Measurements from ENCODE around the gene SMYD3. TPM values are rescaled to one million over a fixed set of nuclear protein-coding genes. Genes with fewer than 3 reads are reported as not detected.

Gene SMYD3
- total RNA-seq, 1 donor from 2014 or later = 22.3 TPM

GRCh38 chr1:246126580-246126979, 380.5 kb downstream of the SMYD3 start:
- H3K27ac ChIP-seq = no peak overlapping the region
- H3K4me1 ChIP-seq = no peaks in the 10 kb centered on the region
- intact Hi-C loops (cut with DNase I) = no loop called here
- no peaks in the 10 kb centered on the region for H3K27me3 ChIP-seq
- DNase-seq (ENCODE audit: extremely low spot score in 2 of 2) = no peak
- no peak overlapping the region for H3K4me3 ChIP-seq
- TF ChIP-seq POLR2AphosphoS5 (IDR thresholded peaks at IDR 0.05; ENCODE audit: insufficient read depth in 1 of 2, low read depth in 1 of 2) (no peak), CTCF (IDR thresholded peaks at IDR 0.05) (no peak), POLR2A (IDR thresholded peaks at IDR 0.05) (no peak)
- no peaks in the 10 kb centered on the region for H3K9me3 ChIP-seq
- H3K36me3 ChIP-seq = no peaks in the 10 kb centered on the region

GRCh38 chr1:246122071-246122470, 385.0 kb downstream of the SMYD3 start:
- no peaks in the 10 kb centered on the region for H3K36me3 ChIP-seq
- no peak overlapping the region for H3K4me3 ChIP-seq
- intact Hi-C loops (cut with DNase I) = no loop called here
- H3K9me3 ChIP-seq = no peaks in the 10 kb centered on the region
- H3K4me1 ChIP-seq = no peaks in the 10 kb centered on the region
- DNase-seq (ENCODE audit: extremely low spot score in 2 of 2) = no peak
- no peak overlapping the region for H3K27ac ChIP-seq
- TF ChIP-seq POLR2AphosphoS5 (IDR thresholded peaks at IDR 0.05; ENCODE audit: insufficient read depth in 1 of 2, low read depth in 1 of 2) (no peak), CTCF (IDR thresholded peaks at IDR 0.05) (no peak), POLR2A (IDR thresholded peaks at IDR 0.05) (no peak)
- no peaks in the 10 kb centered on the region for H3K27me3 ChIP-seq

- H3K36me3 ChIP-seq = no peaks in the 10 kb centered on the region
- H3K4me1 ChIP-seq = no peaks in the 10 kb centered on the region
- H3K27me3 ChIP-seq = no peaks in the 10 kb centered on the region
- no peak overlapping the region for H3K4me3 ChIP-seq
- H3K9me3 ChIP-seq = no peaks in the 10 kb centered on the region
- no peak for DNase-seq (ENCODE audit: extremely low spot score in 2 of 2)
- TF ChIP-seq POLR2AphosphoS5 (IDR thresholded peaks at IDR 0.05; ENCODE audit: insufficient read depth in 1 of 2, low read depth in 1 of 2) = no peak
- TF ChIP-seq CTCF (IDR thresholded peaks at IDR 0.05) = no peak
- no peak for TF ChIP-seq POLR2A (IDR thresholded peaks at IDR 0.05)
- intact Hi-C loops (cut with DNase I) = no loop called here
- H3K27ac ChIP-seq = no peak overlapping the region
Measured at GRCh38 chr1:246121533-246121932, 385.5 kb downstream of the SMYD3 start.

GRCh38 chr1:246117066-246117791, 389.9 kb downstream of the SMYD3 start:
- no peaks in the 10 kb centered on the region for H3K27me3 ChIP-seq
- H3K4me3 ChIP-seq = no peak overlapping the region
- no peak for DNase-seq (ENCODE audit: extremely low spot score in 2 of 2)
- no peaks in the 10 kb centered on the region for H3K36me3 ChIP-seq
- no peaks in the 10 kb centered on the region for H3K9me3 ChIP-seq
- TF ChIP-seq POLR2A (IDR thresholded peaks at IDR 0.05) = no peak
- H3K4me1 ChIP-seq = no peaks in the 10 kb centered on the region
- intact Hi-C loops (cut with DNase I) = no loop called here
- H3K27ac ChIP-seq = no peak overlapping the region

- Histone ChIP-seq H3K27me3 (no peaks in the 10 kb centered on the region), H3K27ac (no peak overlapping the region), H3K4me3 (no peak overlapping the region), H3K4me1 (no peaks in the 10 kb centered on the region), H3K36me3 (no peaks in the 10 kb centered on the region), H3K9me3 (no peaks in the 10 kb centered on the region)
- intact Hi-C loops (cut with DNase I) = no loop called here
- no peak for TF ChIP-seq CTCF (IDR thresholded peaks at IDR 0.05)
- no peak for TF ChIP-seq POLR2AphosphoS5 (IDR thresholded peaks at IDR 0.05; ENCODE audit: insufficient read depth in 1 of 2, low read depth in 1 of 2)
- no peak for TF ChIP-seq POLR2A (IDR thresholded peaks at IDR 0.05)
- DNase-seq (ENCODE audit: extremely low spot score in 2 of 2) = no peak
Measured at GRCh38 chr1:246114369-246114768, 392.7 kb downstream of the SMYD3 start.
